GM12878 (cell line): ENCODE measurements around the gene SHLD1. TPM values are rescaled to one million over a fixed set of nuclear protein-coding genes. Genes with fewer than 3 reads are reported as not detected.

Experiments
- BCL11A ChIP-seq: IDR thresholded peaks from 2 replicates; pipeline ENCODE4 v1.6.1; 2011; ENCODE audit warnings: low read depth, low read length
- ETV6 ChIP-seq, 2 experiments: fragments of 450-650 bp in 1 of 2; IDR thresholded peaks in 1 of 2; conservative IDR thresholded peaks in 1 of 2; 2 replicates each; pipeline ENCODE4 v1.6.1; 2014; ENCODE audit warnings: antibody characterized with exemption in 1 of 2, borderline replicate concordance in 1 of 2, low read depth in 1 of 2, mild to moderate bottlenecking in 1 of 2, moderate library complexity in 1 of 2
- LARP7 ChIP-seq: fragments of 450-650 bp; IDR thresholded peaks from 2 replicates; pipeline ENCODE4 v1.6.1; 2017; ENCODE audit warnings: mild to moderate bottlenecking
- MXI1 ChIP-seq: fragments of 150-350 bp; IDR thresholded peaks from 2 replicates; pipeline ENCODE4 v1.6.1; 2011; ENCODE audit warnings: low read depth, mild to moderate bottlenecking, inconsistent platforms, low read length, improper control_type of control experiment
- MYB ChIP-seq: fragments of 150-350 bp; IDR thresholded peaks from 2 replicates; pipeline ENCODE4 v1.6.1; 2014; ENCODE audit warnings: mild to moderate bottlenecking, low read depth, low read length, borderline replicate concordance
- NFIC ChIP-seq: IDR thresholded peaks from 2 replicates; pipeline ENCODE4 v1.6.1; 2012; ENCODE audit warnings: low read depth, mild to moderate bottlenecking, inconsistent platforms, low read length, moderate library complexity
- NR2C2 ChIP-seq: IDR thresholded peaks from 2 replicates; pipeline ENCODE4 v1.6.1; 2011; ENCODE audit warnings: borderline replicate concordance, low read depth; ENCODE audit not compliant: control insufficient read depth, insufficient read length
- PAX8 ChIP-seq: fragments of 450-650 bp; IDR thresholded peaks from 2 replicates; pipeline ENCODE4 v1.6.1; 2017; ENCODE audit warnings: mild to moderate bottlenecking, moderate library complexity
- POLR2A ChIP-seq: IDR thresholded peaks from 2 replicates; pipeline ENCODE4 v1.6.1; 2011; ENCODE audit warnings: low read depth, mild to moderate bottlenecking, low read length
- SMAD1 ChIP-seq: fragments of 450-650 bp; IDR thresholded peaks from 2 replicates; pipeline ENCODE4 v1.6.1; 2018; ENCODE audit warnings: mild to moderate bottlenecking, low read depth; ENCODE audit not compliant: partially characterized antibody
- YY1 ChIP-seq: IDR thresholded peaks from 2 replicates; pipeline ENCODE4 v1.6.1; 2011; ENCODE audit warnings: low read depth, mild to moderate bottlenecking, low read length
- ZSCAN29 ChIP-seq: fragments of 450-650 bp; IDR thresholded peaks from 2 replicates; pipeline ENCODE4 v1.6.1; 2017; ENCODE audit warnings: mild to moderate bottlenecking, moderate library complexity
- polyA plus RNA-seq, 11 experiments: library from polyadenylated mRNA; depleted of rRNA in 4 of 11; unstranded in 6 of 11; stranded (reverse) in 5 of 11; fragments of >200 nt; fragmentation: Nextera tagmentation in 4 of 11; fragmentation: Illumina TruSeq in 1 of 11; extraction: Ambion mirVana in 4 of 11; extraction: Trizol in 1 of 11; gene quantifications; 1 replicate in 1 of 11; 2 replicates in 10 of 11; pipeline versions ENCODE4 v1.2.1 to v1.2.3, GENCODE V29; 2011 to 2016; ENCODE audit warnings: inconsistent platforms in 2 of 11, missing spikeins in 2 of 11, low read depth in 1 of 11
- total RNA-seq, 4 experiments: library from RNA; depleted of rRNA in 3 of 4; stranded (reverse); fragments of >200 nt in 3 of 4; fragmentation: Illumina TruSeq in 1 of 4; extraction: Trizol in 1 of 4; gene quantifications; 2 replicates each; pipeline versions ENCODE4 v1.2.1 to v1.2.3, GENCODE V29; 2013 to 2021
- TF ChIP-seq, protein P1 (sequence below): fragments of 150-350 bp; IDR thresholded peaks from 2 replicates; pipeline ENCODE4 v1.6.1; 2016; ENCODE audit warnings: low read depth, low read length
- TF ChIP-seq, protein P2 (sequence below): fragments of 450-650 bp; IDR thresholded peaks from 2 replicates; pipeline ENCODE4 v1.6.1; 2017; ENCODE audit warnings: antibody characterized with exemption, mild to moderate bottlenecking, moderate library complexity
- TF ChIP-seq, protein P3 (sequence below): IDR thresholded peaks from 2 replicates; pipeline ENCODE4 v1.6.1; 2011; ENCODE audit warnings: low read depth, mild to moderate bottlenecking, low read length, moderate library complexity, borderline replicate concordance; ENCODE audit errors: extremely low read depth
- TF ChIP-seq, protein P4 (sequence below): fragments of 450-650 bp; formaldehyde crosslinking; IDR thresholded peaks from 2 replicates; pipeline ENCODE4 v1.5.0; 2022; ENCODE audit warnings: mild to moderate bottlenecking, missing genetic modification characterization
- TF ChIP-seq, protein P5 (sequence below): IDR thresholded peaks from 2 replicates; pipeline ENCODE4 v1.6.1; 2012; ENCODE audit warnings: low read depth, low read length, improper control_type of control experiment
- TF ChIP-seq, protein P6 (sequence below): fragments of 450-650 bp; IDR thresholded peaks from 2 replicates; pipeline ENCODE4 v1.6.1; 2017; ENCODE audit warnings: borderline replicate concordance

The SHLD1 gene
- total and polyA plus RNA-seq, 10 of the 15 experiments (the other 5 are each of a cell fraction or from before 2014, with no cell fraction given) = 10.8 to 70.9 (median 25.4) TPM

DNA sequence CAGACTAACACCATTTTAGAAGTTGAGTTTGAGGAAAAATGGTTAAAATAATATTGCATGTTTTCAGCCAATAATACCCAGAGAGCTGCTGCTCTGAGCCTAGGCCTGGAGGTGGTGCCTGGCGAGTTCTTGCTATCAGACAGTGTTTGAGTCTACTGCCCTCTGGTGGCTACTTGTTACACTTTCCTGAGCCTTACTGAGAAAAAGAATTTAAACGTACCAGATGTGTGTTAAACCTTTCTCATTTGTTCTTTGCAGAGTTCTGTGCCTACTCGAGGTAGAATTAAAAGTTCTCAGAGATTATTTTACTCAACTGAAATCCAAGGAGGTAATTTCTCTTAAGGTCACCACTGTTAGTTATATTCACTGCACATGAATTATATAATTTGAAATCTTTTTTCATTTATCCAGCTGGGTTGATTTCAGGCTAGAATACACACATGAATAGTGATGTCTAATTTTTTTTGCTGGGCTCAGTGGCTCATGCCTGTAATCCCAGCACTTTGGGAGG lies 38.2 kb downstream of the SHLD1 start (continued):
- no peak for TF ChIP-seq ETV6 (conservative IDR thresholded peaks at IDR 0.05 in 1 of 2, IDR thresholded peaks at IDR 0.05 in 1 of 2; ENCODE audit: borderline replicate concordance in 1 of 2, low read depth in 1 of 2)
- TF ChIP-seq, protein P1, sequence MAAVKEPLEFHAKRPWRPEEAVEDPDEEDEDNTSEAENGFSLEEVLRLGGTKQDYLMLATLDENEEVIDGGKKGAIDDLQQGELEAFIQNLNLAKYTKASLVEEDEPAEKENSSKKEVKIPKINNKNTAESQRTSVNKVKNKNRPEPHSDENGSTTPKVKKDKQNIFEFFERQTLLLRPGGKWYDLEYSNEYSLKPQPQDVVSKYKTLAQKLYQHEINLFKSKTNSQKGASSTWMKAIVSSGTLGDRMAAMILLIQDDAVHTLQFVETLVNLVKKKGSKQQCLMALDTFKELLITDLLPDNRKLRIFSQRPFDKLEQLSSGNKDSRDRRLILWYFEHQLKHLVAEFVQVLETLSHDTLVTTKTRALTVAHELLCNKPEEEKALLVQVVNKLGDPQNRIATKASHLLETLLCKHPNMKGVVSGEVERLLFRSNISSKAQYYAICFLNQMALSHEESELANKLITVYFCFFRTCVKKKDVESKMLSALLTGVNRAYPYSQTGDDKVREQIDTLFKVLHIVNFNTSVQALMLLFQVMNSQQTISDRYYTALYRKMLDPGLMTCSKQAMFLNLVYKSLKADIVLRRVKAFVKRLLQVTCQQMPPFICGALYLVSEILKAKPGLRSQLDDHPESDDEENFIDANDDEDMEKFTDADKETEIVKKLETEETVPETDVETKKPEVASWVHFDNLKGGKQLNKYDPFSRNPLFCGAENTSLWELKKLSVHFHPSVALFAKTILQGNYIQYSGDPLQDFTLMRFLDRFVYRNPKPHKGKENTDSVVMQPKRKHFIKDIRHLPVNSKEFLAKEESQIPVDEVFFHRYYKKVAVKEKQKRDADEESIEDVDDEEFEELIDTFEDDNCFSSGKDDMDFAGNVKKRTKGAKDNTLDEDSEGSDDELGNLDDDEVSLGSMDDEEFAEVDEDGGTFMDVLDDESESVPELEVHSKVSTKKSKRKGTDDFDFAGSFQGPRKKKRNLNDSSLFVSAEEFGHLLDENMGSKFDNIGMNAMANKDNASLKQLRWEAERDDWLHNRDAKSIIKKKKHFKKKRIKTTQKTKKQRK = no peak
- TF ChIP-seq, protein P2, sequence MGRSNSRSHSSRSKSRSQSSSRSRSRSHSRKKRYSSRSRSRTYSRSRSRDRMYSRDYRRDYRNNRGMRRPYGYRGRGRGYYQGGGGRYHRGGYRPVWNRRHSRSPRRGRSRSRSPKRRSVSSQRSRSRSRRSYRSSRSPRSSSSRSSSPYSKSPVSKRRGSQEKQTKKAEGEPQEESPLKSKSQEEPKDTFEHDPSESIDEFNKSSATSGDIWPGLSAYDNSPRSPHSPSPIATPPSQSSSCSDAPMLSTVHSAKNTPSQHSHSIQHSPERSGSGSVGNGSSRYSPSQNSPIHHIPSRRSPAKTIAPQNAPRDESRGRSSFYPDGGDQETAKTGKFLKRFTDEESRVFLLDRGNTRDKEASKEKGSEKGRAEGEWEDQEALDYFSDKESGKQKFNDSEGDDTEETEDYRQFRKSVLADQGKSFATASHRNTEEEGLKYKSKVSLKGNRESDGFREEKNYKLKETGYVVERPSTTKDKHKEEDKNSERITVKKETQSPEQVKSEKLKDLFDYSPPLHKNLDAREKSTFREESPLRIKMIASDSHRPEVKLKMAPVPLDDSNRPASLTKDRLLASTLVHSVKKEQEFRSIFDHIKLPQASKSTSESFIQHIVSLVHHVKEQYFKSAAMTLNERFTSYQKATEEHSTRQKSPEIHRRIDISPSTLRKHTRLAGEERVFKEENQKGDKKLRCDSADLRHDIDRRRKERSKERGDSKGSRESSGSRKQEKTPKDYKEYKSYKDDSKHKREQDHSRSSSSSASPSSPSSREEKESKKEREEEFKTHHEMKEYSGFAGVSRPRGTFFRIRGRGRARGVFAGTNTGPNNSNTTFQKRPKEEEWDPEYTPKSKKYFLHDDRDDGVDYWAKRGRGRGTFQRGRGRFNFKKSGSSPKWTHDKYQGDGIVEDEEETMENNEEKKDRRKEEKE = no peak
- no peak for TF ChIP-seq MYB
- TF ChIP-seq, protein P3, sequence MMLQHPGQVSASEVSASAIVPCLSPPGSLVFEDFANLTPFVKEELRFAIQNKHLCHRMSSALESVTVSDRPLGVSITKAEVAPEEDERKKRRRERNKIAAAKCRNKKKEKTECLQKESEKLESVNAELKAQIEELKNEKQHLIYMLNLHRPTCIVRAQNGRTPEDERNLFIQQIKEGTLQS = no peak
- TF ChIP-seq, protein P4, sequence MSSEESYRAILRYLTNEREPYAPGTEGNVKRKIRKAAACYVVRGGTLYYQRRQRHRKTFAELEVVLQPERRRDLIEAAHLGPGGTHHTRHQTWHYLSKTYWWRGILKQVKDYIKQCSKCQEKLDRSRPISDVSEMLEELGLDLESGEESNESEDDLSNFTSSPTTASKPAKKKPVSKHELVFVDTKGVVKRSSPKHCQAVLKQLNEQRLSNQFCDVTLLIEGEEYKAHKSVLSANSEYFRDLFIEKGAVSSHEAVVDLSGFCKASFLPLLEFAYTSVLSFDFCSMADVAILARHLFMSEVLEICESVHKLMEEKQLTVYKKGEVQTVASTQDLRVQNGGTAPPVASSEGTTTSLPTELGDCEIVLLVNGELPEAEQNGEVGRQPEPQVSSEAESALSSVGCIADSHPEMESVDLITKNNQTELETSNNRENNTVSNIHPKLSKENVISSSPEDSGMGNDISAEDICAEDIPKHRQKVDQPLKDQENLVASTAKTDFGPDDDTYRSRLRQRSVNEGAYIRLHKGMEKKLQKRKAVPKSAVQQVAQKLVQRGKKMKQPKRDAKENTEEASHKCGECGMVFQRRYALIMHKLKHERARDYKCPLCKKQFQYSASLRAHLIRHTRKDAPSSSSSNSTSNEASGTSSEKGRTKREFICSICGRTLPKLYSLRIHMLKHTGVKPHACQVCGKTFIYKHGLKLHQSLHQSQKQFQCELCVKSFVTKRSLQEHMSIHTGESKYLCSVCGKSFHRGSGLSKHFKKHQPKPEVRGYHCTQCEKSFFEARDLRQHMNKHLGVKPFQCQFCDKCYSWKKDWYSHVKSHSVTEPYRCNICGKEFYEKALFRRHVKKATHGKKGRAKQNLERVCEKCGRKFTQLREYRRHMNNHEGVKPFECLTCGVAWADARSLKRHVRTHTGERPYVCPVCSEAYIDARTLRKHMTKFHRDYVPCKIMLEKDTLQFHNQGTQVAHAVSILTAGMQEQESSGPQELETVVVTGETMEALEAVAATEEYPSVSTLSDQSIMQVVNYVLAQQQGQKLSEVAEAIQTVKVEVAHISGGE (CRISPR knock-in tag) = no peak
- no peak for TF ChIP-seq POLR2A
- TF ChIP-seq, protein P5, sequence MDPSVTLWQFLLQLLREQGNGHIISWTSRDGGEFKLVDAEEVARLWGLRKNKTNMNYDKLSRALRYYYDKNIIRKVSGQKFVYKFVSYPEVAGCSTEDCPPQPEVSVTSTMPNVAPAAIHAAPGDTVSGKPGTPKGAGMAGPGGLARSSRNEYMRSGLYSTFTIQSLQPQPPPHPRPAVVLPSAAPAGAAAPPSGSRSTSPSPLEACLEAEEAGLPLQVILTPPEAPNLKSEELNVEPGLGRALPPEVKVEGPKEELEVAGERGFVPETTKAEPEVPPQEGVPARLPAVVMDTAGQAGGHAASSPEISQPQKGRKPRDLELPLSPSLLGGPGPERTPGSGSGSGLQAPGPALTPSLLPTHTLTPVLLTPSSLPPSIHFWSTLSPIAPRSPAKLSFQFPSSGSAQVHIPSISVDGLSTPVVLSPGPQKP = no peak
- TF ChIP-seq SMAD1 = no peak
- TF ChIP-seq MXI1 = no peak
- TF ChIP-seq YY1 = peak; percentile 62; the same call in 1 of the 2 replicates
- TF ChIP-seq, protein P6, sequence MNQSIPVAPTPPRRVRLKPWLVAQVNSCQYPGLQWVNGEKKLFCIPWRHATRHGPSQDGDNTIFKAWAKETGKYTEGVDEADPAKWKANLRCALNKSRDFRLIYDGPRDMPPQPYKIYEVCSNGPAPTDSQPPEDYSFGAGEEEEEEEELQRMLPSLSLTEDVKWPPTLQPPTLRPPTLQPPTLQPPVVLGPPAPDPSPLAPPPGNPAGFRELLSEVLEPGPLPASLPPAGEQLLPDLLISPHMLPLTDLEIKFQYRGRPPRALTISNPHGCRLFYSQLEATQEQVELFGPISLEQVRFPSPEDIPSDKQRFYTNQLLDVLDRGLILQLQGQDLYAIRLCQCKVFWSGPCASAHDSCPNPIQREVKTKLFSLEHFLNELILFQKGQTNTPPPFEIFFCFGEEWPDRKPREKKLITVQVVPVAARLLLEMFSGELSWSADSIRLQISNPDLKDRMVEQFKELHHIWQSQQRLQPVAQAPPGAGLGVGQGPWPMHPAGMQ = no peak
- TF ChIP-seq NR2C2 = no peak
- no peak for TF ChIP-seq NFIC
- no peak for TF ChIP-seq ZSCAN29
- TF ChIP-seq LARP7 = no peak
- no peak for TF ChIP-seq PAX8
- no peak for TF ChIP-seq BCL11A
